ENCODE data around the gene FREM1. TPM values are rescaled to one million over a fixed set of nuclear protein-coding genes. Genes with fewer than 3 reads are reported as not detected.

Gene FREM1
- total RNA-seq, 1 experiment from 2014 or later = 0.17 TPM

- CTCF ChIA-PET = no interaction called here
- Histone ChIP-seq H3K9me3 (ENCODE audit: insufficient read depth, low read depth) (no peaks in the 10 kb centered on the region), H3K27me3 (ENCODE audit: insufficient read depth, low read depth) (no peaks in the 10 kb centered on the region), H3K4me3 (no peak overlapping the region), H3K4me1 (replicated peaks; ENCODE audit: insufficient read depth) (no peaks in the 10 kb centered on the region), H3K27ac (no peak overlapping the region), H4K20me1 (ENCODE audit: insufficient read depth) (no peaks in the 10 kb centered on the region), H3K9me2 (ENCODE audit: insufficient read depth) (no peaks in the 10 kb centered on the region), H3F3A (ENCODE audit: insufficient read depth, low read depth) (no peaks in the 10 kb centered on the region), H3K79me2 (ENCODE audit: low read depth) (no peaks in the 10 kb centered on the region), H3K4me2 (no peak overlapping the region), H2AFZ (no peak overlapping the region), H3K36me3 (ENCODE audit: low read depth) (no peaks in the 10 kb centered on the region)
- intact Hi-C loops (cut with micrococcal nuclease; ENCODE audit: unreplicated experiment) = no loop called here
- no TSS peak for BruUV-seq (replicated peaks)
- DNase-seq = no peak
- POLR2A ChIA-PET (ENCODE audit: unreplicated experiment) = no interaction called here
- TF ChIP-seq EZH2 (IDR thresholded peaks at IDR 0.05; ENCODE audit: low read depth) = no peak
- no peak for TF ChIP-seq CTCF (conservative IDR thresholded peaks at IDR 0.05)
These were observed 98.4 kb downstream of the FREM1 start for GRCh38 chr9:14811844-14812243.

GRCh38 chr9:14806941-14807520 is 103.2 kb downstream of the FREM1 start:
- H3K27ac ChIP-seq = no peak overlapping the region
- H3K36me3 ChIP-seq (ENCODE audit: low read depth) = no peaks in the 10 kb centered on the region
- H3K9me2 ChIP-seq (ENCODE audit: insufficient read depth) = no peaks in the 10 kb centered on the region
- H3K4me3 ChIP-seq = no peak overlapping the region
- TF ChIP-seq CTCF (conservative IDR thresholded peaks at IDR 0.05) (no peak), EZH2 (IDR thresholded peaks at IDR 0.05; ENCODE audit: low read depth) (no peak)
- POLR2A ChIA-PET (ENCODE audit: unreplicated experiment) = no interaction called here
- no peak overlapping the region for H2AFZ ChIP-seq
- H3K4me2 ChIP-seq = no peak overlapping the region
- CTCF ChIA-PET = no interaction called here
- DNase-seq = no peak
- no peaks in the 10 kb centered on the region for H3K27me3 ChIP-seq (ENCODE audit: insufficient read depth, low read depth)
- H4K20me1 ChIP-seq (ENCODE audit: insufficient read depth) = no peaks in the 10 kb centered on the region
- H3K4me1 ChIP-seq (replicated peaks; ENCODE audit: insufficient read depth) = no peaks in the 10 kb centered on the region
- no peaks in the 10 kb centered on the region for H3F3A ChIP-seq (ENCODE audit: insufficient read depth, low read depth)
- H3K79me2 ChIP-seq (ENCODE audit: low read depth) = no peaks in the 10 kb centered on the region
- BruUV-seq (replicated peaks) = no TSS peak
- no peaks in the 10 kb centered on the region for H3K9me3 ChIP-seq (ENCODE audit: insufficient read depth, low read depth)
- intact Hi-C loops (cut with micrococcal nuclease; ENCODE audit: unreplicated experiment) = no loop called here

GRCh38 chr9:14799030-14799429 is 111.2 kb downstream of the FREM1 start:
- BruUV-seq (replicated peaks) = no TSS peak
- no peak for DNase-seq
- CTCF ChIA-PET = no interaction called here

More at GRCh38 chr9:14799030-14799429, 111.2 kb downstream of the FREM1 start:
- no peak overlapping the region for H3K27ac ChIP-seq
- H3K27me3 ChIP-seq (ENCODE audit: insufficient read depth, low read depth) = no peaks in the 10 kb centered on the region
- no peak overlapping the region for H2AFZ ChIP-seq
- no peaks in the 10 kb centered on the region for H3K4me1 ChIP-seq (replicated peaks; ENCODE audit: insufficient read depth)
- intact Hi-C loops (cut with micrococcal nuclease; ENCODE audit: unreplicated experiment) = no loop called here
- TF ChIP-seq CTCF (conservative IDR thresholded peaks at IDR 0.05) = no peak
- TF ChIP-seq EZH2 (IDR thresholded peaks at IDR 0.05; ENCODE audit: low read depth) = no peak
- H3F3A ChIP-seq (ENCODE audit: insufficient read depth, low read depth) = no peaks in the 10 kb centered on the region
- POLR2A ChIA-PET (ENCODE audit: unreplicated experiment) = no interaction called here
- no peak overlapping the region for H3K4me2 ChIP-seq
- H3K36me3 ChIP-seq (ENCODE audit: low read depth) = no peaks in the 10 kb centered on the region
- H3K9me2 ChIP-seq (ENCODE audit: insufficient read depth) = no peaks in the 10 kb centered on the region
- no peak overlapping the region for H3K4me3 ChIP-seq
- no peaks in the 10 kb centered on the region for H3K79me2 ChIP-seq (ENCODE audit: low read depth)
- no peaks in the 10 kb centered on the region for H3K9me3 ChIP-seq (ENCODE audit: insufficient read depth, low read depth)
- no peaks in the 10 kb centered on the region for H4K20me1 ChIP-seq (ENCODE audit: insufficient read depth)
